Measurements from ENCODE around the gene PRKD1.

- TF ChIP-seq CTCF (IDR thresholded peaks at IDR 0.05): no peak
- no peak for TF ChIP-seq POLR2A (IDR thresholded peaks at IDR 0.05)
Observed at GRCh38 chr14:29856516-29856915, 71.1 kb downstream of the PRKD1 start.
